Activated CD4-positive, alpha-beta T cell treated with anti-CD3 and anti-CD28 coated beads, Interleukin-10, Interleukin-2, amounts not matched to agents 100 ng/mL and 50 ng/mL, durations not matched to agents 16 hours and 8 hours (primary cell): ENCODE measurements around the gene TCP11.

Experiments used
- DNase-seq: peaks from one replicate; pipeline ENCODE4 v3.0.0-alpha.2; 2020

The TCP11 gene

DNA sequence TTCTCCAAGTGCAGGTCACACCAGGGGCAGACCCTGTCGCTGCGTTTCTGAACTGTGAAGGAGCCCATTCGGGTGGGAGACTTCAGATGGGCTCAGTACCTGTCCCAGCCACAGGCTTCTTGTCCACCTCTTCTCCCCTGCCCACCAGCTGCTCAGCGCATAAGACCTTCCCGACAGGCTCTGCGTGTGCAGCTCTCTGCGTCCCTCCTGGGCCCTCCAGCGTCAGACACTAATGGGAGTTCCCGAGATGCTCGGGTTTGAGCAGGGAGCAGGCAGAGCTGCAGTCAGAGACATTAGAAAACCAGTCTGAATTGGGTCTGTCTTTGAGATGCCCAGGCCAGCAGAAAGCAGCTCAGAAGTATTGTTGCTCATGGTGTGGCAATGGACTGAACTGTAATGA is 50.4 kb downstream of the TCP11 start:
- DNase-seq: no peak

DNA sequence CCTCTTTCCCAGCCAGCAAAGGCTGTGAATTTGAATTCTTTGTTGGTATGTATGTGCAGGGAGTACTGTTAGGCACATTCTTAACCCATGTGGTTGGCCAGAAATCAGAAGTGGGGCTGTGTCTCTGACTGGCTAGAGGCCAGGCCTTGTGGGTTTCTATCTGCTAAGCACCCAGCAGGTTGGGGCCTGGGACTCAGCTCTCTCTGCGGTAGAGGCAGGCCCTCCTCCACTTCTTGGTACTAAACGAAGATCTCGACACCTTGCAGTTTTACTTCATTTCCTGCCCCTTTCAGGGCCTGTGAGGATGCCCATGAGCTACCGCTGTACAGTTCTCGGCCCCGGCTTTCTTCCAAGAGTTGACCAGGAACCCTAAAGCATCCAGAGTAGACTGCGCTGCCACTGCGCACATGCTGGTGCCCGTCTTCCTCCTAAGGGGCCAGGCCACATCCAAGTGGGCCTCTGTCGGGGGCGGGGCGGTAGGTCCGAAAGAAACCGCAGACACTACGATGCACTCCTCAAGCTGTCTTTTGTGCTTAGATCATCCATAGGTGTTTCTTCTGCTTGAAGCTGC is 51.1 kb downstream of the TCP11 start:
- DNase-seq: no peak

DNA sequence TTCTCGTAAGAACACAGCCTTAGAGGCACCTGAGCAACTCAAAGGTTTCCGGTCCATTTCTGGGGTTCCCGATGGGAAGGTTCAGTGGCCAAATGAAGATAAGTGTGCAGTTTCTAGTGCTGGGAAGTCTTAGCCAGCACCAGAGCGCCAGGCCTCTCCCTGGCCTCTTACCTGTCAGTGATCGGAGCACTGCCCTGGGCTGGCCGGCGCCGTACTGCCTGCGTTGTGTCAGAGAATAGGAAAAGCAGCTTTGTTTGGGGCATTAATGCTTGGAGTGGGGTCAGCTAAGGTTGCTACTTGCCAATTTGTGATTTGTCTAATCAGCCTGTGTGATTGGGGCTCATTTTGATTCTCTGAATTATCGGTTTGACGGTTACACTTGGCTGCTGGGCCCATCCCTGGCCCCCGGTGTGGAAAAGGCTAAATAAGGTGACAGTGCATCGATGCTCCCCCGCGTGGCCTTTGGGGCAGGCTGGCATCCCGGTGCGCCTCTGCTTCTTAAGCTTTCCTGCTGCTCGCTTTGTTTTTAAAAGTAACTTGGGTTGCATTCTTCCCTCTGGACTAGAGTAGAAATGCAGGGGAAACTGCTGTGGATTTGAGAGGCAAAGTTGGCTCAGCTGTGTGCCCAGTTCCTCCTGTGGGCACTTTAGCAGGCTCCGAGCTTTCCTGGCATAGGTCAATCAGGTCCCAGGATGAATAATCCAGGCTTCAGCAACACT is 51.8 kb downstream of the TCP11 start:
- no peak for DNase-seq

DNA sequence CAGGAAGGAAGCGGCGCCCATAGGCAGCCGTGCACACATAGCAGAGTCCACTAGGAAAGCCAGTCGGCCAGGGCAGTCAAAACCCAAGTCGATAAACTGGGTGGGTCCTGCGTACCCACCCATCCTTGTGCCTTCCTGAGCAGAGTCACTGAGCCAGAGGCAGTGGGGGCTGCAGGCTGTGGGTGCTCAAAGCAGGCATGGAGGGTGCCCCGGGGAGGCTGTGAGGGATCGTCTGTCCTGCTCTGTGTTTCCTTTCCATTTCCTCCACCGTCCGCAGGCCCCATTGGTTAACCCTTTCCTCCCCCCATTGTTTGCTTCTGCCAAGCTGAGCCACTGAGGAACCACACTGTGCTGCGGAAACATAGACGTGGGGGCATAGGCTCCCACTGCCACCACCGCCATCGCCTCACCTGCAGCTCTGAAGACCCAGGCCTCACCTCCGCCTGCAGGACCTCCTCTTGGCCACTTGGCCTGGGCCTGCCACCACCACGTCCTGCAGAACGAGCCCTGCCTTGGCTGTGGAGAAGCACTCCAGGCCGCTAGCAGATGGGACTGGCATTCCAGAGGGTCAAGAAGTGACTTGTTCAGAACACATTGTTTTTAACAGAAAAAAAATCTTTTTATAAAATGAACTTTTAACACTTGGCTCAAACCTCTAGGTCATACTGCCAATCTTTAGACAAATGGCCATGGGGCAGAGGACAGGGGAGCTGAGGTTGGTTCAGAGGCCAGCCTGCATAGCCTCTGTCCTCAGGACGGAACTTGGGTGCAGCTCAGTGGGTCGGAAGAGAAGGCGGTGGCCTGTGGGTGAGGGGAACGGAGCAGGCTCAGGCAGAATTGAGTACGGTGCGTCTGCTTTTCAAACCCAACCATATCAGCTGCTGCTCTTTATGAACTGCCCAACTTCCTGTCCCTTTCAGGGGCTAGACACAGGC is 52.6 kb downstream of the TCP11 start:
- no peak for DNase-seq

DNA sequence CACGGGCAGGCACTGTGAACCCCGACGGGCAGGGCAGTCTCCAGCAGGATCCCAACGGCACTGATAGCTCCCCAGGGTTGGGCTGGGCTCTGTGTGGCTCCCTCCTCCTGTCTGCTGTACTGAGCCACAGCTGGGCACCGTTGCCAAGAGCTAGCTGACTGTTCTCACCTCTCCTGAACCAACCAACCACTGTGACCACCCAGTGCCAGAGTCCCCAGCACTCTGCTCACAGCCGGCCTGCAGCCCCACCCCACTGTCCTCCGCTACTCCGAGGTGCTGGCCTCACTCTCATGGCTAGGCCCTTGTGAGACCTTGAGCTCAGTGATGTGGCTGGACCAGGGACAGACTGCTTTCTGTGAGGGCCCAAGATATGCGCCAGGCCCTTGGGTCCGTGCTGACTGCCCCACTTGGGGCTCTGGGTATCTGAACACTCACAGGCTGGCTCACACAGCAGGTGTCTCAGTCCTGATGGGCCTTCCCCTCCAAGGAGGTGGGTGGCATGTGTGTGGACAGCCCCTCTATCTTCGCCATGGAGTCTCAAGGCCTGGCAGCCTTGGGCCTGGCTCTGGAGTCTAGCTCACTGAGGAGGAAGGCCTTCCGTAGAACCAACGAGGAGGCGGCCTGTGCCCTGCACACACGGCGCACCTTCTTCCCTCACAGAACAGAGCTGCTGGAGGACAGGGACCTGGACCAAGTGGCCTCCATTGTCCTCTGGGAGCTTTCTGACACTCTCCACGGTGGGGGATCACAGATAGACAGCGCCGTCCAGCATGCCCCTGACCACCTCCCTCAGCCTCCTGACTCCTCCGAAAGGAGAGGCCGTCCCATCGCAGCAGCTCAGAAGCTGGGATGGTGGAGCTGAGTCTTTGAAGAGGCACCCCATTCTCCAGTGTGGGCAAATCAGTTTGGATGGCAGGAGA is 53.5 kb downstream of the TCP11 start:
- no peak for DNase-seq

DNA sequence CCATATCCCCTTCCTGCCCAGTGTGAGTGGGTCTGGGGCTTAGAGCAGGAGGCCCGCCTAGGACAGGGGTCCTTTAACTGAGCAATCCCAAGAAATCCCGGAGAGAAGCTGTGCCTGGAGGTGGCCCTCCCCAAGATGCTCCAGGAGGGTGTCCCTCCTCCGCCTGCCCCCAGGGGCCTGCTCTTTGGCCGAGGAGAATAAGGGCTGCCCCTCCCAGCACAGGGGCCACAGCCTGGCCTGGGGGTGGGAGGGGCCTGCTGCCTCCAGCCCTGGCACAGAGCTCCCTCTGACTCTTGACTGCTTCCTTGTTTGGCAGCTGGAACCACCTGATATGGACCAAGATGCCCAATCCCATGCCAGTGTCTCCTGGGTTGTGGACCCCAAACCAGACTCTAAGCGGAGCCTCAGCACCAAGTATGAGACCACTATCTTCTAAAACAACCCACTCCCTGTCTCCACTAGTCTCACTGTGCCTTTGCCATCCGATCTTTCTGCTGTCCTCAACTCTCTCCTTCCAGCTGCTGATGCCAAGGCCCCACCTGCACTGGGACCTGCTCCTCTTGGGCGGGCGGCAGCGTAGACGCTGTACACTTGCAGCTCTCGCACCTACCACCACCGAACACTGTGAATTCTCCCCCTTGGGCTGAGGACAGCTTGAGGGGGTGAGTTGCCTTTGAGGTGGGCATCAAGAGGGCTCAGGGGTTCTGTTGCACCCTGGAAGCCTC is 54.3 kb downstream of the TCP11 start:
- no peak for DNase-seq

DNA sequence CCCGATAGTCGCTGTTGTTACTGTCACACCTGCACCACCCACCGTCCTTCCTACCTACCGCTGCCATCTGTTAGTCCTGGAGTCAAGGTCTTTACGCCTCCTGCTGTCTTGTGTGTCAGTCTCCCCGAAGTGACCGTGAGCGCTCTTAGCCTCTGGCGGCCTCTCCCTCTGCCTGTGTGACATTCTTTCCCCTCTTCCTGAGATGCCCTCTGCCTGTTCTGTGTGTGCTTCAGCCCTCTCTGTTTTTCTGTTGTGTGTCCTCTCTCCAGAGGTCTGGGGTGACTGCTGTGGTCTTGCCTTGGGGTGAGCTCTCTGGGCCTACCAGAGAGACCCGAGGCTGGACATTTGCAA is 54.9 kb downstream of the TCP11 start:
- no peak for DNase-seq

DNA sequence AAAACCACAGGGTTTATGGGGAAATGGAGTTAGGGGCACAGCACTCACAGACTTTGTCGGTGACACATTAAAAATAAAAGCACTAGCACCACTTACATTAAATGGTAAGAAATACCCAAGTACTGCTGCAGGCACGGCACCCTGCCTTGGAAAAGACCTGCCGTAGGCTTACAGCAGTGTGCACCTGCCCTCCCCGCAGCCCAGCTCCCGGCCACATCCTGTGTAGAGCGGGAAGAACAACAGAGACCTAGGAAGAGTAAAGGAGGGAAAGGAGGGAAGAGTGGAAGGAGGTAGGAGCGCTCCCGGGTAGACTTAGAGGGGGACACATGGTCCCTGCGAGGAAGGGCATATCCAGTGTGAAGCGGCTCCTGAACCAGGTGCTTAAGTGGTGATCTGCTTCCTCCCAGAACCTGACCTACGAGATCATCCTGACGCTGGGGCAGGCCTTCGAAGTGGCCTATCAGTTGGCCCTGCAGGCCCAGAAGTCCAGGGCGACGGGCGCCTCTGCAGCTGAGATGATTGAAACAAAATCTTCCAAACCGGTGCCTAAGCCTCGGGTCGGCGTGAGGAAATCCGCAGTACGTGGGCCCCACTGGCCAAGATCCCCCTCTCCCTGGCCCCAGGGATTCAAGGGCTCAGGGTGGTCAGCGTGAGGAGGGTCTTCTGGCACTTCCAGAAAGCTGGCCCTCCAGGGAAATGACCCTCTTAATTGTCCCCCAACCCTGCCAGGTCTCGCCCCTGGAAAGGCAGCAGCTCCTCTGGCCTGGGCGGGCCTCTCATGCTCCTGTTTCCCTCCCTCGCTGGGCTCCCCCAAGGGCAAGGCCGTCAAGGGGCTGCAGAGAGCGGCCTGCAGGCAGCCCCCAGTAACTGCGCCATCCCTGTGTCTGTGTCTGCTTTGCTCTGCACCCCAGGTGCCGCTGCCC is 55.5 kb downstream of the TCP11 start:
- DNase-seq: no peak

DNA sequence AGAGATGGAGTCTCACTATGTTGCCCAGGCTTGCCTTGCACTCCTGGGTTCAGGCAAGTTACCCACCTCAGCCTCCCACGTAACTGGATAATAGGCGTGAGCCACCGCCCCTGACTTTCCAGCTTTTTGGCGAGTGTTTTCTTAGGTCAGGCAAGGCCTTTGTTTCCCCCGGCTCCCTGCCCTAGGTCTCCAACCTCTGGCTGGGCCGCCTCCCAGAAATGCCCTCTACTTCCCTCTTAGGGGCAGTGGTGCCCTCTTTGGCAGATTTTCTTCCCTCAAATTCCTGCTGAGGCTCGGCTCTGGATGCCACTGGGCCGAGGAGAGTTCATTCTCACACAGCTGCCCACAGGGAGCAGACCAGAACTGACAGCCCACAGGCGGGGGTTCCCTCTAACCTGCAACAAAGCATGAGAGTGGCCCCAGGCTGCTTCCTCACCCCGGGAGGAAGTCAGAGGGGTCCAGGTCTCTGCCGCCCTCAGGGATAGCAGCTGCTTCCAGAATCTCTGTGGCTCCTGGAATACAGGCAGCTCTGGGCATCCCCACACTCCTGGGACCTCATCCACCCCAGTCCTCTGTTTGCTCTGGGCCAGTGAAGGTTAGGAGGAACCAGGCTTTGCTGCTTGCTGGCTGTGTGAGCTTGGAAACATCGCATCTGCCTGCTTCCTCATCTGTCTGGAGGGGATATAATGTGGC is 56.5 kb downstream of the TCP11 start:
- DNase-seq: no peak

DNA sequence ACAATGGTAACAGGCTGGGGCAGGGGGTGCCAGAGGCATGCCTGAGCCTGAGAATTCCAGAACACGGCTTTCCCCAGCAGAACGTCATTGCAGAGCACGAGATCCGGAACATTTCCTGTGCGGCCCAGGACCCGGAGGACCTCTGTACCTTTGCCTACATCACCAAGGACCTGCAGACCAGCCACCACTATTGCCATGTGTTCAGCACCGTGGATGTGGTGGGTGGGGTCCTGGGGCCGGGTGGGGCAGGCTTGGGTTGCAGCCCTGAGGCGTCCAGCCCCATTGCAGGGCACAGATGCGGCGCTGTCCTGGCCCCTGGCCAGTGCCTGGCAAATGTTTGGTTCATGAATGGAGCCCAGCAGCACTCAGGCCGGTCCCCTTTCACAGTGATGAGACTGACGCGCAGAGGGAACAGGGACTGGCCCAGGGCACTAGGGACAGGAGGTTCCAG is 57.1 kb downstream of the TCP11 start:
- no peak for DNase-seq

DNA sequence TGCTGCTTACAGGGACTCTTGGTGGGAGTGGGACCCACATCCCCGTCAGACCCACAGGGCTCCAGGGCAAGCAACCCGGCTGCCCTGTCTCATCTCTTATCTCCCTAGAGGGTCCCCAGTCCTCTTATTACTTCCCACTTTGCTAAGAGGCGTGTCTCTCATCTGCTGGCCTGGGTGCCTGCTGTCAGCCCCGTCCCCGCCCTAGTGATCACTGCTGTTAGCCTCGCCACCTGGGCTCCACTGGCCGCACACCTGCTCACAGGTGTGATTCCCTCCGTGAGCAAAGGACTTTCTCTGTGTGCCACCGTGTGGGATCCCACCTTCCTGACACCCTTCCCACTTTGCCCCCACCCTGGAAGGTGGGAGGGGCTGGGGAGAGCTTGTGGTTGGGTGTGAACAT is 57.6 kb downstream of the TCP11 start:
- DNase-seq: no peak

DNA sequence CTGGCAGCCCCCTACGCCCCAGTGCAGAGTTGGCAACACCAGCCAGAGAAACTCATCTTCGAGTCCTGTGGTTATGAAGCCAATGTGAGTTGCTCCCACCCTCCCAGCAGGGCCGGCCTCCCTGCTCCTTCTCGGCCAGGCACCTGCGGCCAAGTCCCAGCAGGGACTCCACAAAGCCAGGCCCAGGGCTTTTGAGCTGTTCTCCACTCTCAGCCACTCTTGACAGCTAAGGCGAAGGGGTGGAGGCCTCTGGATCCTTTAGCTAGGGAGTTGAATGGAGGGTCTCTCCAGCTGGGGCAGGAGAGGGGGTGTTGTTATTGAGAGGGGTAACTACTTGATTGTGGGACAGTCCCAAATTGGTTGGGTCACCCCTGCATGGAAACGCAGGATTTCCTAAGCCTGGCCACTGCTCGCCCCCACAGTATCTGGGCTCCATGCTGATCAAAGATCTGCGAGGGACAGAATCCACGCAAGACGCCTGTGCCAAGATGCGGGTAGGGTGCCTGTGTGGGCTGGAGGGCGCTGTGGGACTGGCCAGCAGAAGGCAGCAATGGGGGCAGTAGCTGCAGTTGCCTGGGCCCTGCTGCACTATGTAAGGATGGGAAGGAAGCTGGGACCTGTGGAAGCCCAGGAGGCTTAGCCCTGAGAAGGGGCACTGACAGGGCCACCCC is 58.3 kb downstream of the TCP11 start:
- DNase-seq: no peak

DNA sequence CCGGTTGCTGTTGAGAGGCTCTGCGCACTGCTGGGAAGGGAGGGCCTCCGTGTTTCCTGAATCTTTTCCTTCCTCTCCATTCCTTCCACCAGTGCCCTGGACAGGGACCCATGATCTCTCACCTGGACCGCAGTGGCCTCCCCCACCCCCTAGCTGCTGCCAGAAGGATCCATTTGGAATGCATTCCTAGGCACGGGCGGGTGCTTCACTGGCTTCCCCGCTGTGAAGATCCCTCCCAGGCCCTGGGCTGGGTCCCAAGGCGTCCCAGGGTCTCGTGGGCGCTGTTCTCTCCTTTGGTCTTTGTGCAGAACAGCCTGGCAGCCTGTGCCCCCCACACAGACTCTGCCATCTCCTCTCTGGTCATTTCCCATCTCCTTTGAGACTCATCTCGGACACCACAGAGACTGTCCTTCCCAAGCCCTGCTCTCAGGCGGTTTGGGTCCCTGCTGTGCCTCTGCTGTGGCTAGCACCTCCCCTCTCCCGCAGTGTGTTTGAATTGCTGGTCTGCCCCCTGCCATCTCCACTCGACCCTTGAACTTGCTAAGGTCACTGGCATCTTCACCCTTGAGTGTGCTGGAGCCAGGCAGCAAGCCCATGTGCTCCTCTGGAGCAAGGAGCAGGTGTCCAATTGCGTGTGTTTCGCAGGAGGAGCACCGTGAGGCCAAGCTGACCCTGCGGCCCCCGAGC is 59.0 kb downstream of the TCP11 start:
- no peak for DNase-seq

DNA sequence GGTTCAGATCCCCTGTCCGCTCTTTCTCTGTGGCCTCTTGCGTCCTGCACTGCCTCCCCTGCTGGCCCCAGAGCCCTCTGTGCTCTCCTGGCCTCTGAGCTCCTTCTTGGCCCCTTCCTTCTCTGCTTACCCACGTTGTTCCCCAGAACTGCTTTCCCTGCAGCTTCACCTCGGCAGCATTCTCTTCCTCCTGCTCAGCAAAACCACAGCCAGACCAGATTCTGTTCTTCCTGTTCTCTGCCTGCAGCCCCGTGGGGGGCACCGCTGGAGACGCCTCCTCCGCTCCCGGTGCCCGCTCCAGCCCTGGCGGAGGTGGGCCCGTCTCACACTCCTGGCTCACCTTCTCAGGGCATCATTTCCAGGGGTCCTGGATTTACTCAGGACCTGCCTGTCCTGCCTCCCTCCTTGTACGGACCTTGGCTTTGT is 59.7 kb downstream of the TCP11 start:
- no peak for DNase-seq

DNA sequence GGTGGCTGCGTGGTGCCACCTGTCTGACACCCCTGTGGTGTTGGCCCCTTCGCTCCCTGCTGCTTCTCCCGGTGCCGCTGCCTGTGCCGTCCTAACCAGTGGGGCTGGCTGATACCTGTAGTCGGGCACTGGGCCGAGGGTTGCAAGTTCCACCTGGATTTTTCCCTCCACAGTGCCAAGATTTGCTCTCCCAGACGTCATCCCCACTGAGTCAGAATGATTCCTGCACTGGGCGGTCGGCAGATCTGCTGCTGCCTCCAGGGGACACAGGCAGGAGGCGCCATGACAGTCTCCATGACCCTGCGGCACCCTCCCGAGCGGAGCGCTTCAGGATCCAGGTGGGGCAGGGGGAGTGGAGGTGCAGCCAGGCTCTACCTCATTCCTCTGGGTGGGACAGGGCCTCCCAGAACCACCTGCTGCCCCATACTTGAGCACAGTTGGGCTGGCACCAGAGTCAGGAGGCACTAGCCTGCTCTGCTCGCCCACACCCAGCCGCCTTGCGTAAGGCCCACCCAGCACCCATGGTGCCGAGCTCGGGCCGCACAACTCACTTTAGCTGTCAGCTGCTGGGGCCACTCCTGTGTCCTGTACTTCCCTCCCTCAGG is 60.2 kb downstream of the TCP11 start:
- DNase-seq: no peak

DNA sequence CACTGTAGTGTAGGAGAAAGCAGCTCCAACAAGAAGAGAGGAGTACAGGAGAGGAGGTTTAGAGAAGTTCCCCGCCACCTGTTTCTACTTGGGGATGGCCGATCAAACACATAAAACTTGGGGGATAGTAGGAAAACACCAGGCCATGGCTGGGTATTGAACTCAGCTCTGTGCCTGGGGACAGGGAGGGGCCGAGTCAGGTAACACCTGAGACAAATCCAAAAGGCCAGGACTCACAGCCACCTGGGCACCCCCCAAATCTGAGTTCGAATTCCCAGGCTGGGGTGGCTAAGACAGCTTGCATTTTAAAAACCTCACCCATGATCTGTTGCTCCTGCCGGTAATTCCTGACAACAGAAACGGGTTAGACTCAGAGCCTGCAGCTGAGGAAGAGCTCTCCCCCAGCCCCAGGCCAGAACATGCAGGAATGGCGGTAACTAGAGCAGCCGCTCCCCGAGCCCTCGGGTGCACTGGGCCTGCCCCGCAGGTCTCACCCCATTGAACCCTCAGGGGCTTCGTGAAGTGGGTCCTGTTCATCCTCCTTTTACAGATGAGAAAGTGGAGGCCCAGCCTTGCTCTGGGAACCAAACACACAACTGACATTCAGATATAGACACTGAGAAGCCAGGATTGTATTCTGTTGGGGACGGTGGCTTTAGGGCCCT is 61.0 kb downstream of the TCP11 start:
- DNase-seq: no peak

DNA sequence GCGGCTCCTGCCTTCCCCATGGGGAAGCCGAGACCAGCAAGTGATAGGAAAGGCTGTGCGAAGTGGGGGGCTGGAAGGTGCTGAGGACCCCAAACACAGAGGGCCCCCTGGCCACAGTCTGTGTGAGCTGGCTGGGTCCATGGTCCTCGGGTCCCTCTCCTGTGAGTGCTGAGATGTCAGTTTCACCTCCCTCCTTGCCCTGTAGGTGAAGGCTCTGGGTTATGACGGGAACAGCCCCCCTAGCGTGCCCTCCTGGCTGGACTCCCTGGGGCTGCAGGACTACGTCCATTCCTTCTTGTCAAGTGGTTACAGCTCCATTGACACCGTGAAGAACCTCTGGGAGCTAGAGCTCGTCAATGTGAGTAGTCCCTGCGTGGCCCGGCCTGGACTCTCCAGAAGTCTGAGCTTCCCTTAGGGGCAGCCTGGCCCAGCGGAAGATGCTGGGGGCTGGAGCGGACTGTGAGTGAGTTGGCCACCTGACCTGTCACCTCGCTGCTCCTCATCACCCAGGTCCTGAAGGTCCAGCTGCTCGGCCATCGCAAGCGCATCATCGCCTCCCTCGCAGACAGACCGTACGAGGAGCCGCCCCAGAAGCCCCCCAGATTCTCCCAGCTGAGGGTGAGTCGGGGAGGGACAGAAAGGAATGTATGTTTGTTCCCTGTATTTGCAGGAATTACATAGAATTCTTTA is 61.7 kb downstream of the TCP11 start:
- no peak for DNase-seq
